Posterior vena cava (tissue), 2 donors: ENCODE data around the gene YIPF2. TPM values are rescaled to one million over a fixed set of nuclear protein-coding genes. Genes with fewer than 3 reads are reported as not detected.

Source experiments
- DNase-seq: peaks from one replicate; pipeline ENCODE4 v3.0.0-alpha.2; 2020; ENCODE audit warnings: low spot score
- intact Hi-C, 2 donors: fragments of 100-400 bp; cut with DNase I; formaldehyde crosslinking; loops; one replicate each; pipeline versions ENCODE4 v1.14.1 to v1.14.2; 2022 to 2023
- total RNA-seq, 2 donors: library from RNA; stranded (reverse); fragmentation: NEBNext Ultra II Directional; extraction: Animal tissue kit (Norgen Biotek cat#: 25700); gene quantifications; one replicate each; pipeline ENCODE4 v1.2.1, GENCODE V29; 2021
- donor health status: DM: yes; HTN: yes; CAD: no.
- donor health status: DM: yes; HTN: yes; CAD: no.

Gene YIPF2
- total RNA-seq, 2 donors from 2014 or later: 36.0 to 40.0 TPM

DNA sequence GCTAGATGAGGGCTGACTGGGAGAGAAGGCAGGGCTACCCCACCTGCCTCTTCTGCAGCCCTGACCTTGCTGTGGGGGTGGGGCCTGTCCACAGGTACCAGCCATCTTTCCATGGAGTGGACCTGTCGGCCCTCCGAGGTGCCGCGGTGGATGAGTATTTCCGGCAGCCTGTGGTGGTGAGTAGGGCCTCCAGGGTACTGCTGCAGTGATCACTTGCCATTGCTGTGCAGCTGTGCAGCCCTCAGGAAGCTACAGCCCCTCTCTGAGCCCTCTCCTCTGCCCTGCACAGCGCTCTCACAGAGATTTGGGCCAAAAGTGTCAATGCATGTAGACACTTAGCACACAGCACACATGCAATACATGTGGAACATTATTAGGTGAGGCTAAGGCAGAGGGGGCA is 11.8 kb downstream of the YIPF2 start:
- DNase-seq: peak; percentile 76
- intact Hi-C loops: loop anchor here in 1 of 2 donors (5.0 kb wide), 1 partner anchor 34 kb away; no protein-coding TSS in a partner anchor

DNA sequence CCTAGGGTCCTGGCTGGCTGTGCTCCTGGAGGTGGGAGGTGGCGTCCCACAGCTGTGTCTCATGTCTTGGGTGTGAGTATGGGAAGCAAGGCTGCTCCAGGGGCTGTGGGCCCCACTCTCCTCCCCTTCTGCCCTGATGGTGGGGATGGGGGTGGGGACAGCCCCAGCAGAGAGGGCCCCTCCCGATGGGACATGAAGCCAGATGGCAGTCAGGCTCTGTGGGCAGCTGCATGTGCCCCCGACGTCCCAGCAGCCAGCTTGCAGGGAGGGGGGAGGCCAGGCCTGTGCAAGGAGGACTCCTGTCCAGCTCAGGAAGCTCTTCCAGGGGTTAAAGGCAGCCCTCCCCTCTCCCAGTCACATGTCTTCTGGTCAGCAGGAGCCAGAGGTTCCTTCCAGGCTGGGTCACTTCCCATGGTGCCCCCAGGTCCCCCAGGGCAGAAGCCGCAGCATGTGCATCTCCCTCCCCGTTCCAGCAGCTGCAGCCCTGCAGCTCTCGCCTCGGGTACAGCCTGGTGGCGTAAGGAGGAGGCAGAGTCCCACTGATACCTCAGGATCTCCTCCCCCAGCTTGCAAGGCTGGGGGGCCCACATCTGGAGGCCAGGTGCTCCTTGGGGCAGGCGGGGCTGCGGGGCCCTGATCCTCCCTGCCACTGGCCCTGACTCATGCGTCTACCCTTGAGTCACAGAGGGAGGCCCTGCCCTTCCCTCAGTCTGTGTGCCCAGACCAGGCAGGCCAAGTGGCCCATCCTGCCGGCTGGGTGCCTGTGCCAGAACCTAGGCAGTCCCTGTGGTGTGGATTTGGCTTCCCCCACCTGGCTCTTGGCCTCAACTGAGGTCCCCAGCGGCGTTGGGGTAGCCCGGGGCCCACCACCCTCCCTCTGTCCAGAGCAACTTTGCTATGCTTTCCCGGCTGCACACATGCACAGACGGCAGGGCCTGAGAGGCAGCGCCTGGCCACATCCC is 13.0 kb downstream of the YIPF2 start:
- peak; percentile 80 for DNase-seq
- intact Hi-C loops: loop anchor here in 1 of 2 donors (5.0 kb wide), 1 partner anchor 33 kb away; no protein-coding TSS in a partner anchor

DNA sequence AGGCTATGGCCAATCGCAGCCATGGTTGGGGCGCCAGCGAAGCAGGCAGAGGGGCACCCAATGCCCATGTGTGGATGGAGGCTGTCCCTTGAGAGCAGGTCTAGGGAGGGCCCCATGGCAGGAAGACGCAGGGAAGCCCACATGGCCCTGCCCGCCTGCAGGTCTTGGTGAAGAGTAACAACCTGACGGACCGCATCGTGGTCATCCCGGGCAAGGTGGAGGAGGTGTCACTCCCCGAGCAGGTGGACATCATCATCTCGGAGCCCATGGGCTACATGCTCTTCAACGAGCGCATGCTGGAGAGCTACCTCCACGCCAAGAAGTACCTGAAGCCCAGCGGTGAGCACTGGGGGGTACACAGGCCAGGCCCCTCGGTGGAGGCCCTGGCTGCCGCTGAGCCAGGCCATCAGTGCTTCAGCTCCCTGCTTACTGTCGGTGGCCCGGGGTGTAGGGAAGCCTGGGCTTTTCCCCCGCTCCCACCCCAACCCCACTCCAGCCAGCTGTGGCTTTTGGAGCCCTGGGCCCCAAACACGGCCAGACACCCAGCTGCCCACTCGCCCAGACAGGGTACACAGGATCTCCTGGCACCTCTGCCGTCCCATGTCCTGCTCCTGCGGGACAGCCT is 14.6 kb downstream of the YIPF2 start:
- intact Hi-C loops: no loop called here

DNA sequence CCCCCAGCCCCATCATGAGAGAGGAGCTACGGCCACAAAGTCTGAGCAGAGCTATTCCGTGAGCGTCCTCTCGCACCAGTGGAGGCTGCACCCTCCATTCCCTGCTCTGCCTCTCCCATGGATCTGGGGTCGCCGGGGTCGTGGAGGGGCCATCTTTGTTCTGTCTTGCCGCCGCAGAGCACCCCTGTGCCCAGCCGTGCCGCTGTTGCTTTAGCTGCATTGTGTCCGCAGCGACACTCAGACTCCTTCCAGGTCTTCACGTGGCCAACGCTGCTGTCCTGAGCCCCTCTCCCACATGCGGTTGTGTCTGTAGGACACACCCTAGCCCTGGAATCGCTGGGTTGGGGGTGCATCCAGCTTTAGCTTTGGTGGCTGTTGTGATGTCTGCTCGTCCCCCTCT is 15.8 kb downstream of the YIPF2 start:
- intact Hi-C loops: no loop called here
- DNase-seq: no peak

More for the DNA sequence above, 14.6 kb downstream of the YIPF2 start:
- no peak for DNase-seq

DNA sequence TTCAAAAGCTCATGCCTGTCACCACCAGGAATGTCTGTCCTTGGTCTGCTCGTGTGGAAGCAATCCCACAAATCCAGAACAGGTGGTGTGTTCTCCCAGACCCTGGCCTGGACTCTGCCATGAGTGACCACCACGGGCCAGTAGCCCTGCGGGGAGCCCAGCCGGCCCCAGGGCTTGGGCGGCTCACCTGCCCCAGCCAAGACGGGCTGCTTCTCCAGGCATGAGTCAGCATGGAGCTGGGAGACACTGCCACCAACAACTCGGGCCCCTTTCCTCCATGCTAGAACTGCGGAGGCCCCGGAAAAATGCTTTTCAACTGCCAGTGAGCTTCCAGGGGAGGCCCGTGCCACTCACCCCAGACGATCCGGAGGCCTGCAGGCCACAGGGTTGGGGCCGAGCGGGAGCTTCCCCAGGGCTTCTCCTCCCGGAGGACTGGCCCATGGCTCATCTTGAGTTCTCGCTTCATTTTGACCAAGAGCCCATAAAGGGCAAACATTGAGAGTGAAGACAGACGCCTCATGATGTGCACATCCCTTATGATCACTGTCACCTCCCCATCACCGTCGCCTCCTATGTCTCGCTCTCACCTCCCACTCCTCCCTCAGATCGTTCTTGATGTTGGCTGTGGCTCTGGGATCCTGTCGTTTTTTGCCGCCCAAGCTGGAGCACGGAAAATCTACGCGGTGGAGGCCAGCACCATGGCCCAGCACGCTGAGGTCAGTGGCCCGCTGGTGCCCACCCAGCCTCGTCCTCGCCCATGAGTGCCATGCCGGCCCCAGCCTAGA is 16.7 kb downstream of the YIPF2 start:
- no peak for DNase-seq
- intact Hi-C loops: no loop called here

DNA sequence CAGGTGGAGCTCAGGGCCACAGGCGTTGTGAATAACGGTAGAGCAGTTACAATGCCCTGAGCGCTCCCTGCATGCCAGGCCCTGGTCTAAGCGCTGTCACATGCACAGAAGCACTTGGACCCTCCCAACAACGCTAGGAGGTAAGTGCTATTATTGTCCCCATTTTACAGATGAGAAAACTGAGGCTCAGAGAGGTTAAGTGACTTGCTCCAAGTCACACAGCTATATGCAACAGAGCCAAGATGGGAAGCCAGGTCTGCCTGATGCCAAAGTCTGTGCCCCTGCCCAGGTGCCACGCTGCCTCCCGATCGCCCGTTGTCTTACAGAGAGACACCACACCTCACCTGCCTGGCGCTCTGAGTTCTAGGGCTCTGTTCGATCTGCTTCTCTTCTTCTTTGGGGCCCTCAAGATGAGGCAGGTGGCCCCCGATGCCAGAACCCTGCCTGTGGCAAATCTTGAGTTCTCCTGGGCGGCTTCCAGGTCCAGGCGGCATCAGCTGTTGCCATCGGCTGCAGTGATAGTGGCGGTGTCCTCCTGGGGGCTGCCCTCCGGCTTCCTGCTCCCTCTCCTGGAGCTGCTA is 20.0 kb downstream of the YIPF2 start:
- DNase-seq: no peak
- intact Hi-C loops: no loop called here

DNA sequence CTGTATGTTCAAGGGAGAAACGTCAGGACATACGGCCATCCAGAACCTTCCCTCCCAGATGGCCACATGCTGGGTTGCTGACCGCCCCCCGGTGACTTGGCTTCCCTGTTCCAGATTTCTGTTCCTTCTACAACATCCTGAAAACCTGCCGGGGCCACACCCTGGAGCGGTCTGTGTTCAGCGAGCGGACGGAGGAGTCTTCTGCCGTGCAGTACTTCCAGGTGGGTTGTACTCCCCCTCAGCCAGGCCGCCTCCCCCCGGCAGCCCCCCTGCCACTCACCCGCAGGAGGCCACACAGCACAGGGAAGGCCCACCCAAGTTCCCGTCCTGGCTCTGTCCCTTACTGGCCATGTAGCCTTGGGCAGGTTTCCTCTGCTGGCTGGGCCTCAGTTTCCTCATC is 20.5 kb downstream of the YIPF2 start:
- no peak for DNase-seq
- intact Hi-C loops: no loop called here

DNA sequence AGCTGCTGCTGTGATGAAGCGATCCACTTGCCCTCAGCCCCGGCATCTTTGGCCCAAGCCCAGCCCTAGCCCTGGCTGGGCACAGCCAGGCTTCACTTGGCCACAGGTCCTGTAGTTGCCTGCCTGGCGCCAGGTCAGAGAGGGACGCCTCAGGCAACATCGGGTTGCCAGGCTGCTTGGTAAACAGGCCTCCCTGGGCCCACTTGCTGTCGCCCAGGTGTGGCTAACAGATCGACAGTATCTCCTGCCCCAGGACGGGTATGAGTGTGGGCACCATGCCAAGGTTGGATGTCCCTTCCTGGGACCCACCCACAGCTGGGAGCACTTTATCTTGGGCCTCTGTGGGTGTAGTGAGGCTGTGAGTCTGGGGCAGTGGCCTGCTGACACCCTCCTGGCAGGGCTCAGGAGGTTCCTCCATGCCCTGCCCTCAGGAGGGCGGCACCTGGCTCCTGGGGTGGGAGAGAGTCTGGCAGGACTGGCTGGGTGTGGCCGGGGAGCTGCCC is 29.2 kb downstream of the YIPF2 start:
- DNase-seq: no peak
- intact Hi-C loops: no loop called here

DNA sequence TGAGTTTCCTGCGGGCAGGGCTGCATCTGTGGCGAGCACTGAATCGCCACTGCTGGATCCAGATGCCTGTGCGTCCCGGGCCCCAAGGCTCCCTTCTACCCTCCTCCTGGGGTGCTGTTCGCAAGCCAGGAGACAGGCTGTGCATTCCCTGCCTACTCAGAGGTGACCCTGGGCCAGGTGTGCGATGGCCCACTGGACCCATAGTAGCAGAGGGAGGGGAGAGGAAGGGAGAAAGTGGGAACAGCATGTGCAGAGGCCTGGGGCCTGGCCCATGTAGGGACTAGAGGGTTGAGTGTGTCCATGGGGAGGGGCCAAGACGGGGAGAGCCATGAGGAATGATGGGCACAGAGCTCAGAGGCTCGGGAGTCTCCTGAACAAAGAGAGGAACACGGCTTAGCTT is 29.8 kb downstream of the YIPF2 start:
- intact Hi-C loops: no loop called here
- no peak for DNase-seq

DNA sequence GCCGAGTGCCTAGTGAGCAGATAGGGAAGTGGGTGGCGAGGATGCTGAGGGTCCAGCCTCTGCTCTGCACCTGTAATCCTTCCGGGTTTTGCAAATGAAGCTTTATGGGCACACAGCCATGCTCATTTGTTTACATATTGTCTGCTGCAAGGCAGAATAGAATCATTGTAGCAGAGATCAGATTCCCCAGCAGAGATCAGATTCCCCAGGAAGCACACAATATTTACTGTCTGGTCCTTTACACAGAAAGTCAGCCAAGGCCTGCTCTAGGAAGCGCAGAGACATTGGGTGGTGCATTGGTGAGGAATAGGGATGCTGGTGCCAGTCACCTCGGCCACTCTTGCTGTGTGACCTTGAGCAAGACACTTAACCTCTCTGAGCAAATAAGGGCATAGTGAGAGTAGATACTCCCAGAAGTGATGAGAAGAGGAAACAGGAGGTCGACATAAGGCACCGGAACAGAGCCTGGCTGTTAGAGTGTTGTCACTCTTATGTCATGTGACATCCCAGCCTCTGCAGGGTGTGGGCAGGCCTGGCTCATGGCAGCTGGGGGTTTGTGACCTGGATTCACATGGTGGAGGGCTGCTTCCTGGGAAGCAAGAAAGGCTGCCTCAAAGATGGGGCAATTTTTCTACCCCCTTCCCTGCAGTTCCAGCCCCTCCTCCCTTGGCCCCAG is 31.4 kb downstream of the YIPF2 start:
- no peak for DNase-seq
- intact Hi-C loops: loop anchor here in 1 of 2 donors (1.0 kb wide), 1 partner anchor 75 kb away; no protein-coding TSS in a partner anchor

DNA sequence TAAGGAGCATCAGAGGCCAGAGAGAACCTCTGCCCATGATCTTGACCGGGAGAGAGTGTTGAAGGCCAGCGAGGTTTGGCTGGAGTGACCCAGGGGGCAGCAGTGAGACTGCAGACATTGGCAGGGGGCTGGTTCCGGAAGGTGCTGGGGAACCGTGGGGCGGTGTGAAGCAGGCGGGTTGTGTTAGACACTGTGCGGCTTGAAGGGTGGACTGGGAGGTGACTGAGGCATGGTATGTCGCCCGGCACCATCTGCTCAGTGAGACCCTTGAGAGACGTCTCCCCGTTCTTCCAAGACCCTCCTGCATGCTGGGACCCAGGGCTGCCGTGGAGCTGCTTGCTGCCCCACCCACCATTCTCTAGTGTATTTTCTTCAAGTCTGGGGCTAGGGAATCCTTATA is 32.5 kb downstream of the YIPF2 start:
- intact Hi-C loops: loop anchor here in 1 of 2 donors (1.0 kb wide), 1 partner anchor 76 kb away; no protein-coding TSS in a partner anchor
- DNase-seq: no peak

DNA sequence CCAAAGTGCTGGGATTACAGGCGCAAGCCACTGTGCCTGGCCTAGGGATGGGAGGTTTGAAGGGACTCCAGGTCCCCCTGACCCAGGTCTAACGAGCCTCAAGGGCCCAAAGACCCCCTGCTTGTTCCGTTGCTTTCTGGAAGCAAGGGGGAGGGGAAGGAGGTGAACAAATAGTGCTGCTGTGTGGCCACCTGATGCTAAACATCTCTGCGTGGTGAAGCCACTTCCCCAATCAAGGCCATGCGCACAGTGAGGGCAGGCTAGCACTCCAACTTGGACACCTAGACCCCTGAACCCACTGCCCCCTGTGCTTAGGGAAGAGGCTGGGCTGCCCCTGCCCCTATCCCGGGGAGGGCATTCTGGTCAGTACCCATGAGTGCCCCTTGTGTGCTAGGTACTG is 33.1 kb downstream of the YIPF2 start:
- DNase-seq: no peak
- intact Hi-C loops: no loop called here

DNA sequence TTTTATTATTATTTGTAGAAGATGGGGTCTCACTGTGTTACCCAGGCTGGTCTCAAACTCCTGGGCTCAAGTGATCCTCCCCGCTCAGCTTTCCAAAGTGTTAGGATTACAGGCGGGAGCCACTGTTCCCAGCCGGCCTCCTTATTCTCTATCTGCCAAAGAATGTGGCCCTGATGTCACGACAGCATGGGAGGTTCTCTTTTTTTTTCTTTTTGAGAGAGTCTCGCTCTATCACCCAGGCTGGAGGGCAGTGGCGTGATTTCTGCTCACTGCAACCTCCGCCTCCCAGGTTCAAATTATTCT is 33.6 kb downstream of the YIPF2 start:
- no peak for DNase-seq
- intact Hi-C loops: no loop called here

DNA sequence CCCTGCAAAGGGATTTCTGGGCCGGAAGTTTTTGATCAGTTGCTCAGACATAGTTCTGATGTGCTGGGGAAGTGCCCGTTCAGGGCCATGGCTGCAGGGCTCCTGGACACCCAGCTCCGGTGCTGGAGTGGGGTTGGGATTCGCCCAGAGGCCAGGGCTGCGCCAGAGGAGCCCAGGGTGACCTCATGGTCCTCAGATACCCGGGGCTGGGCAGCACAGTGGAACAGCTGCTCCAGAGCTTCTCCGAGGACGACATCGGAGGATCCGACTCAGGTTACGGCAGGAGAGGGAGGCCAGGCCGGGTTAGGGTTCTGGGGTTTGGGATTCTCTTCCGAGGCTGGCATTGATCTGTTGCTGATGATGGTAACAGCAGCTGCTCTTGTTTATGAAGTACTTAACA is 36.2 kb downstream of the YIPF2 start:
- no peak for DNase-seq
- intact Hi-C loops: no loop called here

DNA sequence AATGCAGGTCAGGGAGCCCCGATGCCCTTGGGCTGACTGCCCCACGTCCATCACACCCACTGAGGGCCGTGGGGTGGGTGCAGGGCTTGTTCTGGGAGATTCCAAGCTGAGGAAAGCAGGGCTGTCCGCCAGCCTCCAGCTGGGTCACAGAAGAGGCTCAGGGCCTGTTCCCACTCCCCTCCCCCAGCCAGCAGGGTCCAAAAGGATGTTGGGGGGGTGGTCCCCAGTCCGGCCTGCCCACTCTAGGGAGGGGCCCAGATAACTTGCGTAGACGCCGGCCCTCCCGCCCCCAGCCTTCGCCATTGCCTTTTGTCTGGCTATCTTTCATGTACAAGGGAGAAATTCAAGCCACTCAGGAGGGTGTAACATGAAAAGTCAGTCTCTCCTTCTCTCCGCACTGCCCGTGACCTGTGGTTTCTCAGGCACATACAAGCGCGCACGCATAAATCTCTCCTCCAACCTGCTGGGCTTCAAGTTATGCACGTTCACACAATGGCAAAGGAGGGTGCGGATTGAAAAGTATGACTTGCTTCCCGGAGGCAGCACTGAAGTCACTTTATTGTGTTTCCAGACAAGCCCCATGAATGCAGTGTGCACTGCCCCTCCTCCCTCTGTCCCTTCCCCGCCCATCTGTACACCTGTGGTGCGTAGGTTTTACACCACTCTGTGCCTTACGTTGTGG is 36.9 kb downstream of the YIPF2 start:
- intact Hi-C loops: no loop called here
- DNase-seq: no peak

DNA sequence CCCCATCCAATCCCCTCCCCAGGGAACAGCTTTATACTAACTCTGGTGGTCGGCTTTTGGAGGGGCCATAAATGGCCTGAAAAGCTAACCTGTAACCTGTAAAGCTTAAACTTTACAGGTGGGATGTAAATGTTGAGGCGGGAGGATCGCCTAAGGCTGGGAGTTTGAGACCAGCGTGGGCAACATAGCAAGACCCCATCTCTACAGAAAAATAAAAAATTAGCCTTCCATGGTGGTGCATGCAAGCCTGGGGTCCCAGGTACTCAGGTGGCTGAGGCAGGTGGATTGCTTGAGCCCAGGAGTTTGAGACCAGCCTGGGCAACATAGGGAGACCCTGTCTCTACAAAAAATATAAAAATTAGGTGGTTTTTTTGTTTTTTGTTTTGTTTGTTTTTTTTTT is 38.6 kb downstream of the YIPF2 start:
- DNase-seq: no peak
- intact Hi-C loops: no loop called here

DNA sequence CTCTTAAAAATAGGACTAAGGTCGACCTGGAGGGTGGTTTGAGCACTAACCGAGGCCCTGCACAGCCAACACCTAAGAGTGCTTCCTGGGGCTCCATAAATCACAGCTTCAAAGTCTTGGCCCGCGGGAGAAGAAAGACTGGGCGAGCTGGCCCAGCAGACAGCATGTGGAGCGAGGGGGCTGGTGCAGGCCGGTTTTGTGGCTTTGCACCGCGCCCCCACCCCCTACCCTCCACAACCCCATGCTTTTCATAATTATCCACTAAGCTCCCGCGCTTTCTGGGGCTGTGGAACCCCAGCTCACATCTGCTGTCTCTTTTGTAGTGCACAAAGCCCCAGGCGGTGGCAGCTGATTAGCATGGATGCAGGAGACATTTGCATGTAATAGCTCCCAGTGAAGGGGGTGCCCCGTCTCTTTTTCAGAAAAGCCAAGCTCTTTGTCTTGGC is 40.0 kb downstream of the YIPF2 start:
- DNase-seq: no peak
- intact Hi-C loops: no loop called here
